Measurements from ENCODE around the gene CCSER1.
"Not testable (repeated sequence)": the region's sequence is repeated elsewhere in the genome, so short reads cannot be mapped to it uniquely, and the experiment has no call there.

CCSER1 gene

DNA sequence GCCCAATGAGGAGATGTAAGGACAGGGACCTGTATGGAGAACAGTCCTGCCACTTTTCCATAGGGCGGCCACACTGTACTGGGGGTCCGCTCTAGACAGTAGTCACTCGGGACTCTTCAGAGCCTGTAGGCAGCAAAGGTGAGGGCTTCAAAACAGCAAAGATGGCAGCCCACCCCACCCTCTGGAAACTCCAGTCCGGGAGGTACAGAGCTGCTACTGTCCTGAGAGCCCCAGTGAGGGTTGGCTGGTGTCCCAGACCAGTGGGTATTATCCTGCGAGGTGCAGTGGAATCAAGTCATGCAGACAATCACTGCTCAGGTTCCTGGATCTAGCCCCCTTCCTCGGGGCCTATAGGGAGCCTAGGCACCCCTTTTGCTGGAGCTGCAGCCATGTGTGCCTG is 1392.0 kb downstream of the CCSER1 start:
- H3K9me3 Mint-ChIP-seq = no peaks in the 10 kb centered on the region
- no peaks in the 10 kb centered on the region for H3K36me3 Mint-ChIP-seq
- H3K27me3 Mint-ChIP-seq = no peaks in the 10 kb centered on the region
- H3K4me1 Mint-ChIP-seq = no peaks in the 10 kb centered on the region
- no peak overlapping the region for H3K27ac Mint-ChIP-seq
- no peak overlapping the region for H3K4me3 Mint-ChIP-seq

GRCh38 chr4:91525621-91526020 is 1398.4 kb downstream of the CCSER1 start:
- H3K4me1 Mint-ChIP-seq = no peaks in the 10 kb centered on the region
- no peaks in the 10 kb centered on the region for H3K9me3 Mint-ChIP-seq
- H3K27ac Mint-ChIP-seq = no peak overlapping the region
- no peaks in the 10 kb centered on the region for H3K36me3 Mint-ChIP-seq
- H3K27me3 Mint-ChIP-seq = no peaks in the 10 kb centered on the region
- H3K4me3 Mint-ChIP-seq = no peak overlapping the region

DNA sequence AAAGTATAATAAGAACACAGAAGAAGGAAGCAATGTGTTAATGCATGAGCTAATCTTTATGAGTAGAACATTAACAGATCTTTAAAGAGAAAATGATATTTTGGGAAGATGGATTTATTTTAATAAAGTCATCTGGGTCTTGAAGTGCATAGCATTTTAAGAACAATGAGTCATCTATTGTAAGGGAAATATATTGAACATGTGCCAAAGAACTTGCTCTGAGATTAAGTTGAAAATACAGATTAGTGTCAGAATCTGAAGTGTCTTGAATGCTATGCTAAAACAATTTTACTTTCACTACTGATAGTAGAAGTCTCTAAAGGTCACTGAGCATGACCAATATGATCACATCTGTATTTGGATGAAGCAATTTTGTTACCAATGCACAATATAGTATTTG is 1399.9 kb downstream of the CCSER1 start:
- H3K4me3 Mint-ChIP-seq = no peak overlapping the region
- no peaks in the 10 kb centered on the region for H3K36me3 Mint-ChIP-seq
- H3K27me3 Mint-ChIP-seq = no peaks in the 10 kb centered on the region
- no peaks in the 10 kb centered on the region for H3K9me3 Mint-ChIP-seq
- H3K4me1 Mint-ChIP-seq = no peaks in the 10 kb centered on the region
- H3K27ac Mint-ChIP-seq = no peak overlapping the region

- no peak overlapping the region for H3K4me3 Mint-ChIP-seq
- H3K9me3 Mint-ChIP-seq = peaks cover 30% of the 10 kb centered on the region
- no peaks in the 10 kb centered on the region for H3K36me3 Mint-ChIP-seq
- no peak overlapping the region for H3K27ac Mint-ChIP-seq
- no peaks in the 10 kb centered on the region for H3K4me1 Mint-ChIP-seq
- no peaks in the 10 kb centered on the region for H3K27me3 Mint-ChIP-seq
Observed at GRCh38 chr4:91567594-91567993, 1440.4 kb downstream of the CCSER1 start.

- H3K4me3 Mint-ChIP-seq = no peak overlapping the region
- no peaks in the 10 kb centered on the region for H3K36me3 Mint-ChIP-seq
- no peaks in the 10 kb centered on the region for H3K4me1 Mint-ChIP-seq
- H3K27me3 Mint-ChIP-seq = no peaks in the 10 kb centered on the region
- H3K27ac Mint-ChIP-seq = no peak overlapping the region
- no peaks in the 10 kb centered on the region for H3K9me3 Mint-ChIP-seq
Observed at GRCh38 chr4:91577864-91578263, 1450.7 kb downstream of the CCSER1 start.

GRCh38 chr4:91590260-91590659 is 1463.1 kb downstream of the CCSER1 start:
- Mint-ChIP-seq H3K36me3 (no peaks in the 10 kb centered on the region), H3K9me3 (peaks cover 5% of the 10 kb centered on the region), H3K27ac (no peak overlapping the region), H3K27me3 (no peaks in the 10 kb centered on the region), H3K4me3 (no peak overlapping the region), H3K4me1 (no peaks in the 10 kb centered on the region)

GRCh38 chr4:91592125-91592524 is 1464.9 kb downstream of the CCSER1 start:
- H3K36me3 Mint-ChIP-seq = no peaks in the 10 kb centered on the region
- peaks cover 5% of the 10 kb centered on the region for H3K9me3 Mint-ChIP-seq
- H3K4me1 Mint-ChIP-seq = no peaks in the 10 kb centered on the region
- no peaks in the 10 kb centered on the region for H3K27me3 Mint-ChIP-seq
- no peak overlapping the region for H3K27ac Mint-ChIP-seq
- no peak overlapping the region for H3K4me3 Mint-ChIP-seq

DNA sequence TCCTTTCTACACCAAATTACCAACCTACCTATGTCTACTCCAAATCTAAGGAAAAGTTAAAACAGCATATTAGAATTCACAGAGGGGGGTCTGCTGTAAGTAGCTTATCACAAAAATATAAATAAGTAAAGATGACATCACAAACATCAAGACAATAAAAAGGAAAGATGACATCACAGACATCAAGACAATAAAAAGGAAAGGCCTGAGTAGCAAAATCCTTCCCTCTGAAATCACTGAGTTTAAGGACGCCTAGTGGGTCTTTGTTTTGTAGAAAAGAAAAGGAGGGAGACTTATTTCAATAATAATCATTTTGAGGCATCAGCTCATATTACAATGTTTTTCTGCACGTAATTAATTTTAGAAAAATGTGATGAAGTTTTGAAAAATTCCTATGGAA is 1469.5 kb downstream of the CCSER1 start:
- no peaks in the 10 kb centered on the region for H3K36me3 Mint-ChIP-seq
- no peaks in the 10 kb centered on the region for H3K27me3 Mint-ChIP-seq
- H3K27ac Mint-ChIP-seq = no peak overlapping the region

GRCh38 chr4:91598696-91599095 is 1471.5 kb downstream of the CCSER1 start:
- H3K36me3 Mint-ChIP-seq = no peaks in the 10 kb centered on the region
- H3K4me3 Mint-ChIP-seq = no peak overlapping the region
- no peaks in the 10 kb centered on the region for H3K4me1 Mint-ChIP-seq
- H3K27me3 Mint-ChIP-seq = no peaks in the 10 kb centered on the region
- no peak overlapping the region for H3K27ac Mint-ChIP-seq
- peaks cover 5% of the 10 kb centered on the region for H3K9me3 Mint-ChIP-seq

More for the DNA sequence above, 1469.5 kb downstream of the CCSER1 start:
- Mint-ChIP-seq H3K4me3 (no peak overlapping the region), H3K9me3 (peaks cover 5% of the 10 kb centered on the region), H3K4me1 (no peaks in the 10 kb centered on the region)

DNA sequence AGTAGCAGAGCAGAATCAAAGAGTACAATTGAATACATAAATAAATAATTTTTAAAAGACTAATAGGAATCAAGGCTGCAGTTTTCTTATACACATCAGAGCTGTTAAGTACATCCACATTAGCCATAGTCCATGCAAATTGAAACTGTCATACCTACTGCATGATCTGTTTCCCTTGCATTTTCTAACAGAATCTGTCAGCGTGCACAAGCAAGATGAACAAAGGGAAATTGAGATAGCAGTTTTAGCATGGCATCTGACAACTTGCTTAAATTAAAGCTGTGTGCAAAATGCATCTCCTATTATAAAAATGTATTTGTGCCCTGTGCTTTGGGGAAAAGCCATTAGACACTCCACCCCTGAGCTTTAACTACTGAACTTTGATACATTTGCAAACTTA is 1473.1 kb downstream of the CCSER1 start:
- H3K4me3 Mint-ChIP-seq = no peak overlapping the region
- no peaks in the 10 kb centered on the region for H3K36me3 Mint-ChIP-seq
- H3K4me1 Mint-ChIP-seq = no peaks in the 10 kb centered on the region
- peaks cover 5% of the 10 kb centered on the region for H3K9me3 Mint-ChIP-seq
- no peak overlapping the region for H3K27ac Mint-ChIP-seq
- H3K27me3 Mint-ChIP-seq = no peaks in the 10 kb centered on the region

GRCh38 chr4:91601401-91601800 is 1474.2 kb downstream of the CCSER1 start:
- no peaks in the 10 kb centered on the region for H3K27me3 Mint-ChIP-seq
- H3K36me3 Mint-ChIP-seq = no peaks in the 10 kb centered on the region
- H3K4me1 Mint-ChIP-seq = no peaks in the 10 kb centered on the region
- no peak overlapping the region for H3K4me3 Mint-ChIP-seq
- H3K9me3 Mint-ChIP-seq = peaks cover 3% of the 10 kb centered on the region
- no peak overlapping the region for H3K27ac Mint-ChIP-seq

- H3K27ac Mint-ChIP-seq = no peak overlapping the region
- H3K27me3 Mint-ChIP-seq = no peaks in the 10 kb centered on the region
- H3K9me3 Mint-ChIP-seq = peaks cover 17% of the 10 kb centered on the region
- H3K4me1 Mint-ChIP-seq = no peaks in the 10 kb centered on the region
- H3K36me3 Mint-ChIP-seq = no peaks in the 10 kb centered on the region
- H3K4me3 Mint-ChIP-seq = no peak overlapping the region
Observed at GRCh38 chr4:91611782-91612181, 1484.6 kb downstream of the CCSER1 start.

- Mint-ChIP-seq H3K36me3 (no peaks in the 10 kb centered on the region), H3K27ac (no peak overlapping the region), H3K9me3 (peaks cover 4% of the 10 kb centered on the region), H3K27me3 (no peaks in the 10 kb centered on the region), H3K4me3 (no peak overlapping the region), H3K4me1 (no peaks in the 10 kb centered on the region)
Observed at GRCh38 chr4:91620952-91621351, 1493.8 kb downstream of the CCSER1 start.

DNA sequence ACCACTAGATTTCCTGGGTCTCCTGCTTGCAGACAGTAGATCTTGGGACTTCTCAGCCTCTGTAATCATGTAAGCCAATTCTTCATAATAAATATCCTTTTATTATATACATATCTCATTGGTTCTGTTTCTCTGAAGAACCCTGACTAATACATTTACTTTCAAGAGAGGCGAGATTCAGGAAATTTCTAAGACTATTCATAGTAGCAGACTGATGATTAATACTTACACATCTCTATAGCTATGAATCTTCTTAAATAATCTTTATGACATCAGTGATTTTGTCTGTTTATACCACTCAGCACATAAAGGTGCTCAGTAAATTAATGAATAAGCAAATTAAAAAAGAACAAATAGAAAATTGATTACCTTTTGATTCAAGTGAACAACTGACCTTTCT is 1494.3 kb downstream of the CCSER1 start:
- Mint-ChIP-seq H3K27me3 (no peaks in the 10 kb centered on the region), H3K4me3 (no peak overlapping the region), H3K36me3 (no peaks in the 10 kb centered on the region), H3K27ac (no peak overlapping the region), H3K4me1 (no peaks in the 10 kb centered on the region), H3K9me3 (peaks cover 4% of the 10 kb centered on the region)

- H3K4me1 Mint-ChIP-seq = no peaks in the 10 kb centered on the region
- H3K9me3 Mint-ChIP-seq = peaks cover 3% of the 10 kb centered on the region
- no peaks in the 10 kb centered on the region for H3K27me3 Mint-ChIP-seq
- H3K27ac Mint-ChIP-seq = no peak overlapping the region
- no peak overlapping the region for H3K4me3 Mint-ChIP-seq
- H3K36me3 Mint-ChIP-seq = no peaks in the 10 kb centered on the region
Observed at GRCh38 chr4:91622925-91623602, 1495.9 kb downstream of the CCSER1 start.

- H3K27me3 Mint-ChIP-seq, H3K9me3 Mint-ChIP-seq, H3K36me3 Mint-ChIP-seq: not testable (repeated sequence)
Observed at GRCh38 chr4:91623603-91623967, 1496.4 kb downstream of the CCSER1 start.

DNA sequence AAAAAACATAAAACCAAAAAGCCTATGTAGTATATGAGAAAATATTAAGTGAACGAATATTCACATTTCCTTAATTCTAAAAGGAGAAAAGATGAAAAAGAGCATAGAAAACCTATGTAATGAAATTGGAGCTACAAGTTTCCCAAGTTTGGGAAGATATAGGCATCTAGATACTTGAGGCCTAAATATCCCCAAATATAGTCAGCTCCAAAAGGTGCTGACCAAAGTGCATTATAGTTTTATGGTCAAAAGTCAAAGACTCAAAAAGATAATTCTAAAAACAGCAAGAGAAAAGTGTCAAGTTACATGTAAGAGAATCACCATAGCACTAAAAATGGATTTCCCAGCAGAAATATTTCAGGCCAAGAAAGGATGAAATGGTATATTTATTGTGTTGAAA is 1502.9 kb downstream of the CCSER1 start:
- Mint-ChIP-seq H3K27ac (no peak overlapping the region), H3K4me1 (no peaks in the 10 kb centered on the region), H3K27me3 (no peaks in the 10 kb centered on the region), H3K9me3 (peaks cover 14% of the 10 kb centered on the region), H3K4me3 (no peak overlapping the region), H3K36me3 (no peaks in the 10 kb centered on the region)

More at GRCh38 chr4:91623603-91623967, 1496.4 kb downstream of the CCSER1 start:
- H3K4me3 Mint-ChIP-seq, H3K27ac Mint-ChIP-seq, H3K4me1 Mint-ChIP-seq: not testable (repeated sequence)

Data from activated naive CD4-positive, alpha-beta T cell treated with anti-CD3 and anti-CD28 coated beads, Interleukin-2, amount 50 U/mL, for 24 hours (primary cell).